ENCODE measurements around the gene NCBP3.

The NCBP3 gene

GRCh38 chr17:3754458-3755334 is 91.3 kb downstream of the NCBP3 start:
- Histone ChIP-seq H4K91ac (ENCODE audit: low read length) (no peak overlapping the region), H3K14ac (ENCODE audit: low read length in 2 of 2) (no peak overlapping the region), H2BK120ac (ENCODE audit: low read depth, low read length) (no peak overlapping the region), H3K4me2 (ENCODE audit: low read length, poor library complexity, severe bottlenecking) (peak overlapping the region; percentile 53), H3K18ac (ENCODE audit: low read depth in 1 of 2, low read length in 2 of 2) (no peak overlapping the region), H2AFZ (ENCODE audit: low read depth, low read length) (no peak overlapping the region), H3K27me3 (ENCODE audit: control insufficient read depth in 1 of 2, insufficient read depth in 1 of 2, low read length in 2 of 2) (peaks cover 17 to 53% of the 10 kb centered on the region in 2 experiments), H2BK12ac (ENCODE audit: low read length in 2 of 2) (no peak overlapping the region), H3K79me1 (replicated peaks; ENCODE audit: low read length, poor library complexity, severe bottlenecking) (no peaks in the 10 kb centered on the region), H2BK15ac (ENCODE audit: low read depth, poor library complexity, severe bottlenecking) (no peak overlapping the region), H3K4me1 (ENCODE audit: control insufficient read depth, insufficient read depth, low read depth, low read length) (peaks cover 9% of the 10 kb centered on the region), H3K27ac (ENCODE audit: low read length, poor library complexity, severe bottlenecking) (no peak overlapping the region), H2BK5ac (ENCODE audit: low read depth, low read length, poor library complexity, severe bottlenecking) (no peak overlapping the region), H3K36me3 (ENCODE audit: control insufficient read depth in 1 of 2, insufficient read depth in 2 of 2, low read depth in 1 of 2, low read length in 2 of 2) (no peaks in the 10 kb centered on the region), H4K8ac (ENCODE audit: low read length) (peak overlapping the region; percentile 7), H3K4me3 (ENCODE audit: insufficient read depth in 1 of 2, low read depth in 1 of 2, low read length in 2 of 2) (no peak overlapping the region), H2AK5ac (ENCODE audit: low read length, severe bottlenecking) (no peak overlapping the region), H3K9ac (ENCODE audit: low read length) (no peak overlapping the region), H3K9me3 (ENCODE audit: control insufficient read depth, low read length) (peaks cover 5% of the 10 kb centered on the region), H3K4ac (ENCODE audit: low read depth in 1 of 2, low read length in 2 of 2) (no peak overlapping the region), H3K23ac (ENCODE audit: low read length in 2 of 2) (no peak overlapping the region)
- DNase-seq: no peak
- WGBS: 10% methylated on average over 46 of the region's 56 CpGs

GRCh38 chr17:3754066-3754457 is 92.0 kb downstream of the NCBP3 start:
- Histone ChIP-seq H3K23ac (ENCODE audit: low read length in 2 of 2) (no peak overlapping the region), H2AFZ (ENCODE audit: low read depth, low read length) (no peak overlapping the region), H3K4me3 (ENCODE audit: insufficient read depth in 1 of 2, low read depth in 1 of 2, low read length in 2 of 2) (no peak overlapping the region), H3K27me3 (ENCODE audit: control insufficient read depth in 1 of 2, insufficient read depth in 1 of 2, low read length in 2 of 2) (peaks cover 17 to 50% of the 10 kb centered on the region in 2 experiments), H4K91ac (ENCODE audit: low read length) (no peak overlapping the region), H3K4me2 (ENCODE audit: low read length, poor library complexity, severe bottlenecking) (no peak overlapping the region), H2BK12ac (ENCODE audit: low read length in 2 of 2) (no peak overlapping the region), H3K79me1 (replicated peaks; ENCODE audit: low read length, poor library complexity, severe bottlenecking) (no peaks in the 10 kb centered on the region), H3K36me3 (ENCODE audit: control insufficient read depth in 1 of 2, insufficient read depth in 2 of 2, low read depth in 1 of 2, low read length in 2 of 2) (no peaks in the 10 kb centered on the region), H3K18ac (ENCODE audit: low read depth in 1 of 2, low read length in 2 of 2) (no peak overlapping the region), H3K9me3 (ENCODE audit: control insufficient read depth, low read length) (no peaks in the 10 kb centered on the region), H3K9ac (ENCODE audit: low read length) (no peak overlapping the region), H2BK5ac (ENCODE audit: low read depth, low read length, poor library complexity, severe bottlenecking) (no peak overlapping the region), H3K27ac (ENCODE audit: low read length, poor library complexity, severe bottlenecking) (no peak overlapping the region), H2BK120ac (ENCODE audit: low read depth, low read length) (no peak overlapping the region), H3K14ac (ENCODE audit: low read length in 2 of 2) (no peak overlapping the region), H3K4ac (ENCODE audit: low read depth in 1 of 2, low read length in 2 of 2) (no peak overlapping the region), H3K4me1 (ENCODE audit: control insufficient read depth, insufficient read depth, low read depth, low read length) (peaks cover 9% of the 10 kb centered on the region), H4K8ac (ENCODE audit: low read length) (no peak overlapping the region), H2AK5ac (ENCODE audit: low read length, severe bottlenecking) (no peak overlapping the region), H2BK15ac (ENCODE audit: low read depth, poor library complexity, severe bottlenecking) (no peak overlapping the region)
- DNase-seq: no peak
- 92% methylated on average over 15 of the region's 18 CpGs for WGBS

GRCh38 chr17:3753624-3754023 is 92.4 kb downstream of the NCBP3 start:
- Histone ChIP-seq H3K79me1 (replicated peaks; ENCODE audit: low read length, poor library complexity, severe bottlenecking) (no peaks in the 10 kb centered on the region), H3K27me3 (ENCODE audit: control insufficient read depth in 1 of 2, insufficient read depth in 1 of 2, low read length in 2 of 2) (peaks cover 17 to 54% of the 10 kb centered on the region in 2 experiments), H3K9ac (ENCODE audit: low read length) (no peak overlapping the region), H3K23ac (ENCODE audit: low read length in 2 of 2) (no peak overlapping the region), H2BK5ac (ENCODE audit: low read depth, low read length, poor library complexity, severe bottlenecking) (no peak overlapping the region), H3K27ac (ENCODE audit: low read length, poor library complexity, severe bottlenecking) (no peak overlapping the region), H4K91ac (ENCODE audit: low read length) (no peak overlapping the region), H2AFZ (ENCODE audit: low read depth, low read length) (no peak overlapping the region), H3K4ac (ENCODE audit: low read depth in 1 of 2, low read length in 2 of 2) (no peak overlapping the region), H2AK5ac (ENCODE audit: low read length, severe bottlenecking) (no peak overlapping the region), H3K4me3 (ENCODE audit: insufficient read depth in 1 of 2, low read depth in 1 of 2, low read length in 2 of 2) (no peak overlapping the region), H4K8ac (ENCODE audit: low read length) (no peak overlapping the region), H3K4me2 (ENCODE audit: low read length, poor library complexity, severe bottlenecking) (no peak overlapping the region), H3K9me3 (ENCODE audit: control insufficient read depth, low read length) (no peaks in the 10 kb centered on the region), H2BK12ac (ENCODE audit: low read length in 2 of 2) (no peak overlapping the region), H2BK120ac (ENCODE audit: low read depth, low read length) (no peak overlapping the region), H3K18ac (ENCODE audit: low read depth in 1 of 2, low read length in 2 of 2) (no peak overlapping the region), H3K36me3 (ENCODE audit: control insufficient read depth in 1 of 2, insufficient read depth in 2 of 2, low read depth in 1 of 2, low read length in 2 of 2) (no peaks in the 10 kb centered on the region), H3K14ac (ENCODE audit: low read length in 2 of 2) (no peak overlapping the region), H2BK15ac (ENCODE audit: low read depth, poor library complexity, severe bottlenecking) (no peak overlapping the region), H3K4me1 (ENCODE audit: control insufficient read depth, insufficient read depth, low read depth, low read length) (peaks cover 9% of the 10 kb centered on the region)
- WGBS: 81% methylated on average over 11 of the region's 12 CpGs
- no peak for DNase-seq
